ENCODE results near the gene MYBPC2. TPM values are rescaled to one million over a fixed set of nuclear protein-coding genes. Genes with fewer than 3 reads are reported as not detected.

MYBPC2 gene
- total and polyA plus RNA-seq, 2 experiments from 2014 or later = not detected

GRCh38 chr19:50496189-50497021 is 63.7 kb downstream of the MYBPC2 start:
- TF ChIP-seq EZH2 (IDR thresholded peaks at IDR 0.05; ENCODE audit: insufficient read depth, poor library complexity, severe bottlenecking) = no peak
- no peak for TF ChIP-seq EZH2phosphoT487 (IDR thresholded peaks at IDR 0.05; ENCODE audit: insufficient read depth, low read depth)
- no peak overlapping the region for H3K4me3 ChIP-seq
- H3K36me3 ChIP-seq (ENCODE audit: low read depth) = no peaks in the 10 kb centered on the region
- no peak overlapping the region for H3K9ac ChIP-seq
- no peak for DNase-seq
- no peaks in the 10 kb centered on the region for H3F3A ChIP-seq (ENCODE audit: insufficient read depth)
- no peak overlapping the region for H2AFZ ChIP-seq
- no peaks in the 10 kb centered on the region for H3K79me2 ChIP-seq (ENCODE audit: insufficient read depth)
- 49 to 54% methylated on average over 28 to 29 of the region's 30 CpGs for WGBS, 2 experiments (ENCODE audit: low coverage in 1 of 2, low lambda C conversion rate in 2 of 2, missing lambda C conversion rate in 2 of 2)
- no peak overlapping the region for H3K27ac ChIP-seq
- H4K20me1 ChIP-seq (ENCODE audit: insufficient read depth) = no peaks in the 10 kb centered on the region
- in situ Hi-C loops (cut with MboI) = no loop called here
- H3K9me2 ChIP-seq (ENCODE audit: insufficient read depth) = no peaks in the 10 kb centered on the region
- peaks cover 10% of the 10 kb centered on the region for H3K27me3 ChIP-seq (replicated peaks; ENCODE audit: insufficient read depth)
- H3K9me3 ChIP-seq (ENCODE audit: low read depth) = no peaks in the 10 kb centered on the region
- no peaks in the 10 kb centered on the region for H3K4me1 ChIP-seq (ENCODE audit: insufficient read depth)
- H3K4me2 ChIP-seq (ENCODE audit: unreplicated experiment) = no peak overlapping the region

- H3K9me3 ChIP-seq (ENCODE audit: low read depth) = no peaks in the 10 kb centered on the region
- H3K4me1 ChIP-seq (ENCODE audit: insufficient read depth) = no peaks in the 10 kb centered on the region
- H3K79me2 ChIP-seq (ENCODE audit: insufficient read depth) = no peaks in the 10 kb centered on the region
- no peaks in the 10 kb centered on the region for H3K36me3 ChIP-seq (ENCODE audit: low read depth)
- no peak overlapping the region for H3K4me2 ChIP-seq (ENCODE audit: unreplicated experiment)
- H3K4me3 ChIP-seq = no peak overlapping the region
- H3K27me3 ChIP-seq (replicated peaks; ENCODE audit: insufficient read depth) = peaks cover 10% of the 10 kb centered on the region
- H3K9ac ChIP-seq = no peak overlapping the region
- H2AFZ ChIP-seq = no peak overlapping the region
- no peaks in the 10 kb centered on the region for H4K20me1 ChIP-seq (ENCODE audit: insufficient read depth)
- H3F3A ChIP-seq (ENCODE audit: insufficient read depth) = no peaks in the 10 kb centered on the region
- TF ChIP-seq EZH2 (IDR thresholded peaks at IDR 0.05; ENCODE audit: insufficient read depth, poor library complexity, severe bottlenecking) (no peak), EZH2phosphoT487 (IDR thresholded peaks at IDR 0.05; ENCODE audit: insufficient read depth, low read depth) (no peak)
- in situ Hi-C loops (cut with MboI) = no loop called here
- DNase-seq = no peak
- 31 to 42% methylated on average over 5 to 8 of the region's 8 CpGs for WGBS, 2 experiments (ENCODE audit: low coverage in 1 of 2, low lambda C conversion rate in 2 of 2, missing lambda C conversion rate in 2 of 2)
- H3K9me2 ChIP-seq (ENCODE audit: insufficient read depth) = no peaks in the 10 kb centered on the region
- H3K27ac ChIP-seq = no peak overlapping the region
Observed at GRCh38 chr19:50497022-50497405, 64.3 kb downstream of the MYBPC2 start.

GRCh38 chr19:50498219-50499056 is 65.7 kb downstream of the MYBPC2 start:
- no peak overlapping the region for H3K4me3 ChIP-seq
- H3K36me3 ChIP-seq (ENCODE audit: low read depth) = no peaks in the 10 kb centered on the region
- H3K9me2 ChIP-seq (ENCODE audit: insufficient read depth) = no peaks in the 10 kb centered on the region
- H3K4me2 ChIP-seq (ENCODE audit: unreplicated experiment) = no peak overlapping the region
- in situ Hi-C loops (cut with MboI) = no loop called here
- no peak overlapping the region for H3K9ac ChIP-seq
- no peaks in the 10 kb centered on the region for H3F3A ChIP-seq (ENCODE audit: insufficient read depth)
- DNase-seq = no peak
- H3K4me1 ChIP-seq (ENCODE audit: insufficient read depth) = no peaks in the 10 kb centered on the region
- no peak overlapping the region for H3K27ac ChIP-seq
- H3K9me3 ChIP-seq (ENCODE audit: low read depth) = no peaks in the 10 kb centered on the region
- H4K20me1 ChIP-seq (ENCODE audit: insufficient read depth) = no peaks in the 10 kb centered on the region
- H3K79me2 ChIP-seq (ENCODE audit: insufficient read depth) = no peaks in the 10 kb centered on the region
- TF ChIP-seq EZH2 (IDR thresholded peaks at IDR 0.05; ENCODE audit: insufficient read depth, poor library complexity, severe bottlenecking) = no peak
- TF ChIP-seq EZH2phosphoT487 (IDR thresholded peaks at IDR 0.05; ENCODE audit: insufficient read depth, low read depth) = no peak
- H3K27me3 ChIP-seq (replicated peaks; ENCODE audit: insufficient read depth) = peaks cover 10% of the 10 kb centered on the region
- 54 to 76% methylated on average over 11 of the region's 11 CpGs for WGBS, 2 experiments (ENCODE audit: low coverage in 1 of 2, low lambda C conversion rate in 2 of 2, missing lambda C conversion rate in 2 of 2)
- no peak overlapping the region for H2AFZ ChIP-seq

GRCh38 chr19:50500060-50500752 is 67.5 kb downstream of the MYBPC2 start:
- peak; percentile 19 for DNase-seq

More at GRCh38 chr19:50500060-50500752, 67.5 kb downstream of the MYBPC2 start:
- H3K9ac ChIP-seq = no peak overlapping the region
- no peaks in the 10 kb centered on the region for H3K9me2 ChIP-seq (ENCODE audit: insufficient read depth)
- H3K36me3 ChIP-seq (ENCODE audit: low read depth) = no peaks in the 10 kb centered on the region
- H3K9me3 ChIP-seq (ENCODE audit: low read depth) = no peaks in the 10 kb centered on the region
- H3K4me1 ChIP-seq (ENCODE audit: insufficient read depth) = no peaks in the 10 kb centered on the region
- in situ Hi-C loops (cut with MboI) = no loop called here
- H3K27me3 ChIP-seq (replicated peaks; ENCODE audit: insufficient read depth) = peaks cover 10% of the 10 kb centered on the region
- H3K4me2 ChIP-seq (ENCODE audit: unreplicated experiment) = no peak overlapping the region
- H3K27ac ChIP-seq = no peak overlapping the region
- no peak overlapping the region for H2AFZ ChIP-seq
- H3K79me2 ChIP-seq (ENCODE audit: insufficient read depth) = no peaks in the 10 kb centered on the region
- no peaks in the 10 kb centered on the region for H4K20me1 ChIP-seq (ENCODE audit: insufficient read depth)
- H3F3A ChIP-seq (ENCODE audit: insufficient read depth) = no peaks in the 10 kb centered on the region
- H3K4me3 ChIP-seq = no peak overlapping the region
- WGBS, 2 experiments (ENCODE audit: low coverage in 1 of 2, low lambda C conversion rate in 2 of 2, missing lambda C conversion rate in 2 of 2) = 18 to 26% methylated on average over 18 to 22 of the region's 27 CpGs
- no peak for TF ChIP-seq EZH2phosphoT487 (IDR thresholded peaks at IDR 0.05; ENCODE audit: insufficient read depth, low read depth)
- TF ChIP-seq EZH2 (IDR thresholded peaks at IDR 0.05; ENCODE audit: insufficient read depth, poor library complexity, severe bottlenecking) = no peak

Measured in GM23248 (cell line).